ENCODE results near the gene RASA2.

DNA sequence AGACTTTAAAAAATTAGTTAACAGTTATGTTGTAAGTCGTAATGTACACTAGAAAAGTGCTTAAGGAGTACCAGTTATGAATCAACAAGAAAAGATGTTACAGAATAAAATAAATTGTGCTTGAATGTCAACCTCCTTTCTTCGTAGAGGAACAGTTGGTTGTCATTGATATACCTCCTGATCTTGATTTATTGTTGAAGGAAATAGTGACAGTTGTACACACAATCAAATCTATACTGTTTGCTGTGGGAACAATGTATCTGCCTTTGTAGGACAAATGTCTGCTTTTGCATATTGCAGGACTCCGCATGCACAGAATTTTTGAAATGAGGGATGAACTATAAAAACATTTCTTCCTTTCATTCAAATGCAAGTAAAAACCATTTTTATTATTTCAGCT is 19.2 kb downstream of the RASA2 start:
- TF ChIP-seq CTCF (IDR thresholded peaks at IDR 0.05): no peak
- TF ChIP-seq ZFX (IDR thresholded peaks at IDR 0.05; ENCODE audit: borderline replicate concordance): no peak

All from 22Rv1 (cell line).